HepG2 (cell line): ENCODE results near the gene COMMD2. TPM values are rescaled to one million over a fixed set of nuclear protein-coding genes. Genes with fewer than 3 reads are reported as not detected.

Experiments
- ATAC-seq: fragments of 200-7000 bp; cut with Tn5 transposase; 3 replicates; pipeline ENCODE4 v1.9.1; 2020; ENCODE audit warnings: mild to moderate bottlenecking, moderate library complexity
- BruUV-seq: library from RNA; stranded (reverse); fragments of 400-500 nt; replicated peaks from 2 replicates; lab custom pipeline; 2021; lab: Mats Ljungman, UMichigan
- CTCF ChIA-PET: fragments of 300-600 bp; formaldehyde crosslinking; extraction: SDS; loops from one replicate; lab custom pipeline; 2021; ENCODE audit warnings: low total read pairs, inconsistent platforms, low intra/inter-chr PET ratio; lab: Yijun Ruan, JAX
- POLR2A ChIA-PET: fragments of 350-600 bp; sonication (Branson Sonifier 250); formaldehyde crosslinking; loops from one replicate; lab custom pipeline; 2020; ENCODE audit warnings: antibody characterized with exemption, inconsistent platforms; lab: Yijun Ruan, JAX
- DNase-seq: peaks from one replicate; pipeline ENCODE4 v3.0.0-alpha.2; 2015; ENCODE audit warnings: low spot score
- FAIRE-seq: peaks from 3 replicates; lab custom pipeline; 2011; peaks lifted over from hg19 to GRCh38; lab: Jason Lieb, UNC
- H2AFZ ChIP-seq: one replicate; pipeline ENCODE4 v1.6.1; 2011; ENCODE audit warnings: low read length, inconsistent platforms
- H3K27ac ChIP-seq: fragments of 300-600 bp; 3 replicates; pipeline ENCODE4 v1.8.0; 2011; ENCODE audit warnings: mixed run types, mild to moderate bottlenecking, mixed read lengths, low read length, inconsistent platforms; ENCODE audit not compliant: insufficient read depth; ENCODE audit errors: extremely low read length
- H3K27me3 ChIP-seq, 2 experiments: fragments of 200-600 bp in 1 of 2; 2 replicates in 1 of 2; 3 replicates in 1 of 2; pipeline versions ENCODE4 v1.6.0 to v1.8.0; 2011; ENCODE audit warnings: low read length in 2 of 2, mild to moderate bottlenecking in 2 of 2, moderate library complexity in 2 of 2, inconsistent platforms in 1 of 2; ENCODE audit not compliant: insufficient read depth in 2 of 2, control insufficient read depth in 1 of 2
- H3K36me3 ChIP-seq, 2 experiments: fragments of 200-600 bp in 1 of 2; replicated peaks in 1 of 2; 2 replicates in 1 of 2; 3 replicates in 1 of 2; pipeline versions ENCODE4 v1.5.1 to v1.8.0; 2011; ENCODE audit warnings: low read length in 2 of 2, inconsistent platforms in 1 of 2; ENCODE audit not compliant: insufficient read depth in 2 of 2, control insufficient read depth in 1 of 2
- H3K4me1 ChIP-seq: 2 replicates; pipeline ENCODE4 v1.5.1; 2012; ENCODE audit warnings: low read length, inconsistent platforms; ENCODE audit not compliant: insufficient read depth
- H3K4me2 ChIP-seq: 2 replicates; pipeline ENCODE4 v1.6.0; 2011; ENCODE audit warnings: low read depth, low read length, inconsistent platforms
- H3K4me3 ChIP-seq, 3 experiments: fragments of 200-600 bp in 1 of 3; sonication (generic), shearing (Covaris generic) in 1 of 3; replicated peaks in 1 of 3; 2 replicates each; pipeline ENCODE4 v1.5.1; 2011 to 2016; ENCODE audit warnings: low read length in 3 of 3, inconsistent platforms in 2 of 3, low read depth in 2 of 3, mild to moderate bottlenecking in 2 of 3, control low read depth in 1 of 3, mixed read lengths in 1 of 3; ENCODE audit not compliant: insufficient read depth in 1 of 3
- H3K79me2 ChIP-seq: one replicate; pipeline ENCODE4 v1.6.1; 2011; ENCODE audit warnings: low read length, inconsistent platforms; ENCODE audit not compliant: insufficient read depth
- H3K9ac ChIP-seq: 2 replicates; pipeline ENCODE4 v1.6.0; 2011; ENCODE audit warnings: mild to moderate bottlenecking, low read depth, low read length, inconsistent platforms; ENCODE audit not compliant: insufficient read depth
- H3K9me3 ChIP-seq: 2 replicates; pipeline ENCODE4 v1.5.1; 2012; ENCODE audit warnings: mild to moderate bottlenecking, low read length
- H4K20me1 ChIP-seq: 2 replicates; pipeline ENCODE4 v1.6.0; 2011; ENCODE audit warnings: inconsistent platforms, mild to moderate bottlenecking, low read length, moderate library complexity; ENCODE audit not compliant: insufficient read depth
- AGO2 ChIP-seq: fragments of 200-400 bp; formaldehyde crosslinking; optimal IDR thresholded peaks from 2 replicates; pipeline ENCODE3; 2017; ENCODE audit warnings: mild to moderate bottlenecking, low read depth, low read length, moderate library complexity
- AHR ChIP-seq: IDR thresholded peaks from 2 replicates; pipeline ENCODE4 v1.6.1; 2018; ENCODE audit warnings: missing genetic modification reagents, missing compliant biosample characterization
- ERF ChIP-seq: IDR thresholded peaks from 2 replicates; pipeline ENCODE4 v1.6.1; 2018; ENCODE audit warnings: missing biosample characterization, missing genetic modification reagents
- GABPB1 ChIP-seq: IDR thresholded peaks from 2 replicates; pipeline ENCODE4 v1.6.1; 2016; ENCODE audit warnings: mild to moderate bottlenecking, missing genetic modification reagents, moderate library complexity, missing compliant biosample characterization
- MIER3 ChIP-seq: IDR thresholded peaks from 2 replicates; pipeline ENCODE4 v1.6.1; 2016; ENCODE audit warnings: missing compliant biosample characterization, borderline replicate concordance
- PRMT3 ChIP-seq: sonication (generic); formaldehyde crosslinking; IDR thresholded peaks from 2 replicates; pipeline ENCODE4 v1.8.1; 2022; ENCODE audit warnings: low read depth, mild to moderate bottlenecking, moderate library complexity, missing genetic modification reagents, borderline replicate concordance
- SP1 ChIP-seq, 2 experiments: fragments of 450-650 bp in 1 of 2; sonication (generic) in 1 of 2; formaldehyde crosslinking in 1 of 2; IDR thresholded peaks; 2 replicates each; pipeline versions ENCODE4 v1.4.0 to v1.6.1; 2016 to 2020; ENCODE audit warnings: missing genetic modification reagents in 1 of 2
- SSRP1 ChIP-seq: IDR thresholded peaks from 2 replicates; pipeline ENCODE4 v1.6.1; 2016; ENCODE audit warnings: control low read depth
- TBL1XR1 ChIP-seq: fragments of 150-350 bp; IDR thresholded peaks from 2 replicates; pipeline ENCODE4 v1.6.1; 2014; ENCODE audit warnings: borderline replicate concordance, low read length; ENCODE audit not compliant: partially characterized antibody
- ZFP36L1 ChIP-seq: sonication (generic); formaldehyde crosslinking; IDR thresholded peaks from 2 replicates; pipeline ENCODE4 v1.8.0; 2022; ENCODE audit warnings: mild to moderate bottlenecking, missing genetic modification reagents, moderate library complexity
- ZFP41 ChIP-seq: sonication (generic); formaldehyde crosslinking; IDR thresholded peaks from 2 replicates; pipeline ENCODE4 v1.4.0; 2020; ENCODE audit warnings: mild to moderate bottlenecking, missing genetic modification reagents, borderline replicate concordance
- ZNF276 ChIP-seq: sonication (generic); formaldehyde crosslinking; IDR thresholded peaks from 2 replicates; pipeline ENCODE4 v1.4.0; 2020; ENCODE audit warnings: mild to moderate bottlenecking, low read depth, missing genetic modification reagents
- WGBS: methylation state at CpG from one replicate; pipeline ENCODE4 v1.1.6; 2017; ENCODE audit warnings: low lambda C conversion rate; 5-methylcytosine and 5-hydroxymethylcytosine counted together
- in situ Hi-C: cut with HindIII; loops from 2 replicates; pipeline ENCODE4 v1.10.0; 2017; ENCODE audit warnings: low pct_unique_long_range_greater_than_20kb; ENCODE audit not compliant: extremely low pct_ligation_motif_present
- intact Hi-C: fragments of 100-400 bp; cut with micrococcal nuclease; formaldehyde crosslinking; loops from one replicate; pipeline ENCODE4 v1.10.0; 2022; ENCODE audit not compliant: unreplicated experiment
- polyA plus RNA-seq, 8 experiments: library from polyadenylated mRNA; depleted of rRNA in 3 of 8; stranded (reverse) in 7 of 8; unstranded in 1 of 8; fragments of >200 nt; fragmentation: Illumina TruSeq in 4 of 8; extraction: Trizol in 4 of 8; gene quantifications; 2 replicates each; pipeline versions ENCODE4 v1.2.1 to v1.2.3, GENCODE V29; 2011 to 2016; ENCODE audit warnings: low read depth in 4 of 8, missing spikeins in 1 of 8, mixed read lengths in 1 of 8; ENCODE audit not compliant: insufficient read depth in 1 of 8
- total RNA-seq, 5 experiments: library from RNA; depleted of rRNA; stranded (reverse); fragments of >200 nt; fragmentation: Illumina TruSeq; extraction: Trizol; gene quantifications; 2 replicates each; pipeline ENCODE4 v1.2.3, GENCODE V29; 2016; ENCODE audit warnings: low read depth in 1 of 5
- TF ChIP-seq, protein P1 (sequence below): sonication (generic); formaldehyde crosslinking; IDR thresholded peaks from 2 replicates; pipeline ENCODE4 v1.4.0; 2020; ENCODE audit warnings: missing genetic modification reagents

COMMD2 gene
- total and polyA plus RNA-seq, 2 of the 13 experiments (the other 11 are each of a cell fraction or from before 2014, with no cell fraction given): 33.0 to 57.6 TPM

GRCh38 chr3:149781741-149782140 is 29.5 kb upstream of the COMMD2 start:
- no peak for ATAC-seq
- no peaks in the 10 kb centered on the region for H3K9me3 ChIP-seq
- H3K27ac ChIP-seq: no peak overlapping the region
- no peaks in the 10 kb centered on the region for H3K27me3 ChIP-seq
- H3K9ac ChIP-seq: no peak overlapping the region
- ChIA-PET POLR2A (no interaction called here), CTCF (no interaction called here)
- no peak overlapping the region for H3K4me3 ChIP-seq
- H3K4me1 ChIP-seq: peaks cover 25% of the 10 kb centered on the region
- H3K4me2 ChIP-seq: no peak overlapping the region
- H4K20me1 ChIP-seq: no peaks in the 10 kb centered on the region
- WGBS: 64% methylated on average over 3 of the region's 3 CpGs
- no peak for DNase-seq
- H2AFZ ChIP-seq: no peak overlapping the region
- no peak for FAIRE-seq
- no peaks in the 10 kb centered on the region for H3K36me3 ChIP-seq
- intact Hi-C loops: no loop called here
- no TSS peak for BruUV-seq
- H3K79me2 ChIP-seq: no peaks in the 10 kb centered on the region
- TF ChIP-seq SSRP1 (CRISPR knock-in tag) (no peak), SP1 (IDR thresholded peaks at IDR 0.05) (no peak), SP1 (CRISPR knock-in tag; IDR thresholded peaks at IDR 0.05) (no peak), ZFP41 (CRISPR knock-in tag) (no peak), ZFP36L1 (CRISPR knock-in tag) (no peak), AHR (CRISPR knock-in tag) (no peak), PRMT3 (no peak), AGO2 (no peak)
- in situ Hi-C loops: no loop called here

- Histone ChIP-seq H3K4me1 (peaks cover 25% of the 10 kb centered on the region), H3K4me3 (no peak overlapping the region), H3K27ac (no peak overlapping the region), H3K9ac (no peak overlapping the region), H3K27me3 (no peaks in the 10 kb centered on the region), H3K4me2 (no peak overlapping the region), H3K36me3 (no peaks in the 10 kb centered on the region), H3K9me3 (no peaks in the 10 kb centered on the region), H4K20me1 (no peaks in the 10 kb centered on the region), H2AFZ (no peak overlapping the region), H3K79me2 (no peaks in the 10 kb centered on the region)
- WGBS: 69% methylated on average over 4 of the region's 4 CpGs
- no peak for DNase-seq
- no peak for FAIRE-seq
- no TSS peak for BruUV-seq
- POLR2A ChIA-PET: no interaction called here
- no peak for TF ChIP-seq GABPB1 (CRISPR knock-in tag)
- TF ChIP-seq MIER3: no peak
- no peak for TF ChIP-seq ERF (CRISPR knock-in tag)
- no peak for TF ChIP-seq ZNF276 (CRISPR knock-in tag)
- no peak for TF ChIP-seq TBL1XR1
- TF ChIP-seq, protein P1, sequence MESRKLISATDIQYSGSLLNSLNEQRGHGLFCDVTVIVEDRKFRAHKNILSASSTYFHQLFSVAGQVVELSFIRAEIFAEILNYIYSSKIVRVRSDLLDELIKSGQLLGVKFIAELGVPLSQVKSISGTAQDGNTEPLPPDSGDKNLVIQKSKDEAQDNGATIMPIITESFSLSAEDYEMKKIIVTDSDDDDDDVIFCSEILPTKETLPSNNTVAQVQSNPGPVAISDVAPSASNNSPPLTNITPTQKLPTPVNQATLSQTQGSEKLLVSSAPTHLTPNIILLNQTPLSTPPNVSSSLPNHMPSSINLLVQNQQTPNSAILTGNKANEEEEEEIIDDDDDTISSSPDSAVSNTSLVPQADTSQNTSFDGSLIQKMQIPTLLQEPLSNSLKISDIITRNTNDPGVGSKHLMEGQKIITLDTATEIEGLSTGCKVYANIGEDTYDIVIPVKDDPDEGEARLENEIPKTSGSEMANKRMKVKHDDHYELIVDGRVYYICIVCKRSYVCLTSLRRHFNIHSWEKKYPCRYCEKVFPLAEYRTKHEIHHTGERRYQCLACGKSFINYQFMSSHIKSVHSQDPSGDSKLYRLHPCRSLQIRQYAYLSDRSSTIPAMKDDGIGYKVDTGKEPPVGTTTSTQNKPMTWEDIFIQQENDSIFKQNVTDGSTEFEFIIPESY (CRISPR knock-in tag): no peak
- intact Hi-C loops (no loop called here), in situ Hi-C loops (no loop called here)
- no peak for ATAC-seq
- CTCF ChIA-PET: no interaction called here
Measured at GRCh38 chr3:149781211-149781610, 28.9 kb upstream of the COMMD2 start.
